Adrenal gland (tissue), 5 donors: ENCODE results near the gene LARGE1.

Source experiments
- CTCF ChIP-seq, 6 experiments: fragments of 450-650 bp in 4 of 6; fragments of 200-600 bp in 2 of 6; sonication (generic) in 1 of 6; IDR thresholded peaks; 1 replicate in 5 of 6; 2 replicates in 1 of 6; pipeline versions ENCODE4 v1.5.1 to v1.8.0; 2016 to 2021; ENCODE audit warnings: antibody characterized with exemption in 6 of 6, mild to moderate bottlenecking in 2 of 6, moderate library complexity in 1 of 6
- POLR2A ChIP-seq, 2 donors: fragments of 450-650 bp; IDR thresholded peaks; one replicate each; pipeline ENCODE4 v1.6.1; 2017; ENCODE audit warnings: antibody characterized with exemption in 2 of 2, mild to moderate bottlenecking in 2 of 2, moderate library complexity in 1 of 2
- donor health status: DM: no; HTN: no; CAD: no.

GRCh38 chr22:33699176-33699575, 221.1 kb downstream of the LARGE1 start:
- TF ChIP-seq CTCF (IDR thresholded peaks at IDR 0.05) (no peak), POLR2A (IDR thresholded peaks at IDR 0.05) (no peak)
